ENCODE results near the gene NOP14.
"Not testable (repeated sequence)": the region's sequence is repeated elsewhere in the genome, so short reads cannot be mapped to it uniquely, and the experiment has no call there.

Gene NOP14

DNA sequence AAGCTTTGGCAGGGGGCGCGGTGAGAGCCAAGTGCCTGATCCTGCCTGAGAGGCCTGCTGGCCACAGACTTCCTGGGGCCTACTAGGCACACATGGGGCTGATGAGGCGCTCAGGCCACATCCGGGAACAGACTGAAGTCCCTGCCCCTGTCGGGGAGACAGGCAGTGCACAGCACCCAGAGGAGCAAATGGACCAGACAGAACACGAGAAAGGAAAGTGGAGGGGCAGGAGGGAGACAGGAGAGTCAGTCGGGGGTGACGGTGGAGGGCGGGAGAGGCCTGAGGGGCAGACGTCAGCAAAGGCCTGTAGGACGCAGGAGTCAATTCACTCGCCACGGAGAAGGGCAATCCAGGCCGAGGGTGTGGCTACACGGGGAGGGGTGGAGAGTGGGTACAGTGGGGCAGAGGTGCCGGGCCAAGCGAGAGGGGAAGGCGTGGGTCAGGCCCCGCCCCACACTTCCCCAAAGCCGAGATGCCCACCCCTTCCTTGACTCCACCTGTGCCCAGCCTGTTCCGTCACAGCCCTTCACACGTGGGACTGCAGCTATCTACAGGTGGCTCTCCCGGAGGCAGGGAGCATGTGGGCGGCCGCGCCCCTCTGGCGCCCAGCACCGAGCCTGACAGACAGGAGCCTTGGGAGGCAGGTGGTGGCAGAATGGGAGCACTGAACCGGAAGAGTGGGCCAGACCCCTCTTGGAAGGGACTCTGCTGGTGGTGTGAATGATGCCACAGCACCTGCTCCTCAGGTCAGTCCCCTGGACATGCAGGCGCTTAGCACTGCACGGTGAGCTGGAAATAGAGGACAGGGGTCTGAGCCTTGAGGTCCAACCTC, 20.5 kb downstream of the NOP14 start:
- DNase-seq: no peak

DNA sequence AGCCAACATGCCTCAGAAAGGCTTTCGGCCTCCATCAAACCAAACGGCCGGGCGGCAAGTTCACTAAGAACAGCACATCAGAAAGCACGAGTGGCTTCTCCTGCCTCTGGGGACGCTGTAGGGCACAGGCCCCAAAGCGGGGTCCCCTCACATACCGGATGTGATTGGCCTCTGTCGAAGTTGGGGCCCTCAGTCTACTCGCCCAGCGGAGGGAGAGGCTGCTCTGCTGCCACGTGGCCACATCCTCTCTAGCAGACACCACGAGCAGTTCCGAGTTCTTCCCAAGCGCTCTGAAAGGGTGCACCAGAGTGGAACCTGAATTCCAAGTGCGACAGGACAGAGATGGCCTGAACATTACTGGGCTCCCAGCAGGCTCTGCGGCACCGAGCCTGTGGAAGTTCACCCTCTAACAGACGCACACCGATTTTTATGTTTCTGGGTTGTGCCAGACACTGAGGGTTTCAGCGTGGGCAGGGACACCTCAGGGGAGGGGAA, 21.1 kb downstream of the NOP14 start:
- DNase-seq: no peak

DNA sequence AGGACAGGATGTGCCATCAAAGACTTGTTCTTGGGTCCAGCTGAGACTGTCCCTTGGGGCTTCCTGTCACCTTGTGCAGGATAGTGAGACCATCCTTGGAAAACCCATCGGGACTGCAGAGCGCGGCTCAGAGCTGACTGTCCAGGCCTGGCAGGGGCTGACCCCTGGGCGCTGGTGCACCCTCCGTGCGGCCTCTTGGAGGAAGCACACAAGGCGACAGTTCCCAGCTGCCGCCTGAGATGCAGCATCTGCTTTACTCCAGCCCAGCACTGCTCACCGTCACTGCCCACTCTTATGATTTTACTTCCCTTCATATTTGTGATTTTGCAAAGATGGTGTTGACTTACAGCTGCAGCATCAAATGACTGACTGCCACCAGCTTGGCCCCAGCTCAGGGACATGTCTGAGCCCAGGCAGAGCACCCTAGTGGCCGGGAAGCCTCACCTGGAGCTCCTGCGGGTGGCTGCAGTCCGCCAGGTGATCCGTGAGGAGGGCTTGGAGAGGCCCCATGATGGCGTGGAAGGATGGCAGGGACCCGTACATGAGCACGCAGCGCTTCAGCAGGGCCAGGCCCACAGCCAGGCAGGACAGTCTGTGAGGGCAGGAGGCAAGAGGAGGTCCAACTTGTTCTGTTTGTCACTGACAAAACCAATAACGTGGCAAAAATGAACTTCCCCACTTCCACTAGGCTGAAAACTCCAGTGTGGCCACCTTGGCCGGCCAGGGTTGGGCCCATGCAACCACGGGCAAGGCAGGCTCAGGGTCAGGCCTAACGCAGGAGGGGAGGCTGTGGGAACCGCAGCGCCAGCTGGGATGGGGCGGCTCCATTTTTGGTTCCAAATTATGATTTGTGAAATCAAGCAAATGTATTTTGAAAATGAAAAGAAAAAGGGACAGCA, 21.8 kb downstream of the NOP14 start:
- DNase-seq: no peak

DNA sequence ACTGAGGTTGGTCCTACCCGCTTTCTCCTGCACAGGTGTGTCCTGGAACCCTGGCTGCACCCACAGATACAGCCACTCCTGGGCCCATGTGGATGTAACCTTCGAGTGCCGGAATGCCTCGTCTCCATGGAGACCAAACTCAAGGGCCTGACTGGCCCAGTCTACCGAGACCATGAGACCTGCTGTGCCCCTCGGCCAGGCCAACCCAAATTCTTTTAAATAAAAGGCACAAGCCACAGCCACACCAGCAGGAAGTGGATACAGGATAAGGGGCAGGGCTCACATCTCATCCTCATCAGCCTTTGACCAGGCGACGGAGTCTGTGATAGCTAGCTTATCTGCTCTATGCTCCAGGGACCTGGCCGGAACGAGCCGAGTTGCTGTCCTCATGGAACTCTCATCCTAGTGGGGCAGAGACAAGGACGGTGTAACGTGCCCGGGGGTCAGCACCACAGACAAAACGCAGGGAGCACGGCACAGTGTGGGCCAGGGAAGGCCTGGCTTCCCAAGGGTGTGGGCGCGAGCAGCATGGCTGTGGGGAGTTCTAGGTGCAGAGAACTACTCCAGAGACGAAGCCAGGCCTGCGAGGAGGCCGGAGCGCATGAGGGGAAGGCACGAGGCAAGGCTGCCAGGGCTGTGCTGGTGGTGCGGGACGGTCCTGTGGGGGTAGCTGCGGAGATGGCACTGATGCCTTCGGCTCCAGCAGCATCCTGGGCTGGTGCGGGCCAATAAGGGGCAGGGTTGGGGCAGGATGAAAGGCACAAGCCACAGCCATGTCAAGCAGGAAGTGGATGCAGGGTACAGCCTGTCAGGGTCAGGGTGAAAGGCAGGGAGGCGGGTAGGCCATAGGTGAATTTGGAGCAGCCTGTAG, 22.7 kb downstream of the NOP14 start:
- DNase-seq: no peak

DNA sequence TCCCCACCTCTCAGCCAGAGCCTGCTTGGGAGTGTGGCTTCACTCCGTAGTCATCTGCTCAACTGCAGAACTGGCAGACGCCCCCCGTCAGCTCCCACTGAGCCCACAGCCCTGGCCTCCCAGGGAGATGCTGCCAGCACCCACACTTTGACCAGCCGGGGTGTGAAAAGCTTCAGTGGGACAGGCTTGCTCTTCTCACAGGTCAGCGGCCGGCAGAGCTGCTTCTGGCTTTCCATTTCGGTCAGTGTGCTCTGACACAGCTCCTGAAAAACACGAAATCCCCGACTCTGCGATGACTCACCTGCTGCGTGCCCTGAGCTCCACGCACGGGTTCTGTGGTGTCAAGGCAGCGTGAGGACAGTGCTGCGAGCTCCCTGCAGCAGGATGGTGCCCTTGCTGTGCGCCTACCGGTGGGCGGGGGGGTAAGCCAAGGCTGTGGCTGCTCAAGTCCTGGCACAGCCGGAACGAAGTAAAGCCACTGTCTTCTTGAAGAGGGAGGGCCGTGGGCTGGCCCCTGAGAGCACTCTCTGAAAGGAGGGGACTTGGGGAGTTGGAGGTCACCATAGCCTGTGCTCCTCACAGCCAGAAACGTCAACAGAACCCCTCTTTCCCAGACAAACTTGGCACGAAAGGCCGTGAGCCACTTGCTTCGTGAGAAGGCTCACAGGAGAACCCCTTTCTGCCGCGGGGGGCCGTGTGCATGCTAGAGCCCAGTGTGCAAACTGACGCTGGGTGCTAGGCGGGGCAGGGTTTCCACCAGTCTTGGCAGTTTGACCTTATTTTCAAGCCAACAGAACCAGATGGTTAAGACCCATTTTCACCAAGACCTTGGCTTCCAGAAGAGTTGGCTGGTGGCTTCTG, 23.6 kb downstream of the NOP14 start:
- peak in 1 of 14 donors; percentile 72 for DNase-seq

DNA sequence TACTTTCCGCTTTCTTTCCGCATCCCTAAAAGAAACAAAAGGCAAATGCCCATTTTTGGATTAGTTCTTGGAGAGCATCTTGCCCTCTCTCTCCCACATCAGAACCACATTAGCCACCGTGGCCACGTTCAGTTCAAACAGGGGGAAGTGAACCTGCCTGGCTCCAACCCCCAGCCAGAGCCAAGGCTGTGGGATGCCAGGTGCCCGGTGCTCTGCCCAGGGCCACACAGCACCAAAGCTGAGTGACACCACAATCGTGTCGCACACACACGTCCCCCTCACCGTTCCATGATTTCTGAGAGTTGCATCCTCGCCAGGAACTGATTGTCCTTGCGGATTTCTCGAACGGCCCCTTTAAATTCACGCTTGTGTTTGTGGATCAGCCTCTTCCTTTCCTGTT, 24.3 kb downstream of the NOP14 start:
- no peak for DNase-seq

DNA sequence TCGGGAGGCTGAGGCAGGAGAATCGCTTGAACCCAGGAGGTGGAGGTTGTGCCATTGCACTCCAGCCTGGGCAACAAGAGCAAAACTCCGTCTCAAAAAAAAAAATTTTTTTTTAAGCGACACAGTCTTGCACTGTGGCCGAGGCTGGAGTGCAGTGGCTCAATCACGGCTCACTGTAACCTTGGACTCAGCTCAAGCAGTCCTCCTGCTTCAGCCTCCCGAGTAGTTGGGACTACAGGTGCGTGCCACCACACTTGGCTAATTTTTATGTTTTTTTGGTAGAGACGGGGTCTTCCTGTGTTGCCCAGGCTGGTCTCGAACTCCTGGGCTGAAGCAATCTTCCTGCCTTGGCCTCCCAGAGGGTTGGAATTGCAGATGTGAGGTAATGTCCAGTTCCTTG, 24.8 kb downstream of the NOP14 start:
- DNase-seq: not testable (repeated sequence)

DNA sequence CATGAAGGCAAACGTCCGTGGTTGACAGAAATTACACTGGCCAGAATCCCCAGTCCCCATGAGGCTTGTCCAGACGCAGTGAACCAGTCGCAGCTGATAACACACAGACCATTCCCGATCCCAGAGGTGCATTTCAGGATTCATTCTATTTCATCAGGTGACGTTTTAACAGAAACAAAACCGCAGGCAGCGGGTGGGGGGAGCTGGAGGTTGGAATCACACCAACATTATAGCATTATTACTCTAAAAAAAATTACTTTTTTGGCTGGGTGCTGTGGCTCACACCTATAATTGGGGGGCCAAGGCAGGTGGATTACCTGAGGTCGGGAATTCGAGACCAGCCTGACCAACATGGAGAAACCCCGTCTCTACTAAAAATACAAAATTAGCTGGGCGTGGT, 25.2 kb downstream of the NOP14 start:
- DNase-seq: no peak

DNA sequence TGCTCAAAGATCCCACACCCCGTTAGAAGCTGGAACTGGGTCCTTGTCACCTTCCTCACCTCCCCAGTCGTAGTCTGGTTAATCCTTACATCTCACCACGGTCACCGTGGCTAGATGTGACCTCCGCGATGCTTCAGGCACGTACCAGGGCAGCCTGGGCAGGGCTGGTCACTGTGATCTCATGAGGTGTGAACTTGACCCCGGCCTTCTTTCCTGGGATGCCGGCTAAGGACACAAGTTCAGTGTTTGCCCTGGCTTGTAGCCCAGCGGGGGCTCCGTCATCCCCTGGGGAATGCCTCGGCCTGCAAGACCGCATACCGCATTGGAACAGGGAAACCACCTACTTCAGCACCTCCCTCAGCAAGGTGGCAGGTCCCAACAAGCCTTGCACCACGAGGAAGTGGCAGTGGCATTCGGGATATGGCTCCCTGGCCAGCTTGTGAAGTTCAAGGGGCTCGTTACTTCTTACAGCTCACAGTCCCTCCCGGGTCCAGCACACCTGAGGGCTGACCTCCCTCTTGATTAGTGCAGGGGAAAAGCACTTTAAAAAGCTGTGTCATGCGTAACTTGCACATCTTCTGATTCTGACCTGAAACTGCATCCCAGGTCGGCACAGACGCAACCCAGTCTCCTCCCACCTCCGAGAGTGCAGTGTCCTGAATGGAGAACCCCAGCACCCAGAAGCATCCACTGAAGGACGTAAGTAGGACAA, 25.9 kb downstream of the NOP14 start:
- no peak for DNase-seq

DNA sequence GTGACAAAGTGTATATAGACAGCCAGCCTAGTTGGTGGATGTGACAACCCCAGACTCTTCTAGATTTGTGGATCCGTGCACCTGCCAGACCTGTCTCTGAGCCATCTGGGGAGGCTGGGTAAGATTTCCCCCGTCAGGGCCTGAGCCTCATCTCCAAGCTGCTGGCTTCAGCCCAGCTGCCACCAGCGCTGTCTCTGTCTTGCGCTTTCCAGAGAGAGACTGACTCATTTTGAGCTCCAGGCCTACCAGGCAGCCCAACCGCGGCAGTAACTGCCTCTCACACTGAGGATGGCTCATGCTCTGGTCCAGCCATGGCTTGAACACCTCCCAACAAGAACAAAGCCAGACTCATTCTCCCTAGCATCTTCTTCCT, 26.4 kb downstream of the NOP14 start:
- DNase-seq: peak in 1 of 14 donors; percentile 56

DNA sequence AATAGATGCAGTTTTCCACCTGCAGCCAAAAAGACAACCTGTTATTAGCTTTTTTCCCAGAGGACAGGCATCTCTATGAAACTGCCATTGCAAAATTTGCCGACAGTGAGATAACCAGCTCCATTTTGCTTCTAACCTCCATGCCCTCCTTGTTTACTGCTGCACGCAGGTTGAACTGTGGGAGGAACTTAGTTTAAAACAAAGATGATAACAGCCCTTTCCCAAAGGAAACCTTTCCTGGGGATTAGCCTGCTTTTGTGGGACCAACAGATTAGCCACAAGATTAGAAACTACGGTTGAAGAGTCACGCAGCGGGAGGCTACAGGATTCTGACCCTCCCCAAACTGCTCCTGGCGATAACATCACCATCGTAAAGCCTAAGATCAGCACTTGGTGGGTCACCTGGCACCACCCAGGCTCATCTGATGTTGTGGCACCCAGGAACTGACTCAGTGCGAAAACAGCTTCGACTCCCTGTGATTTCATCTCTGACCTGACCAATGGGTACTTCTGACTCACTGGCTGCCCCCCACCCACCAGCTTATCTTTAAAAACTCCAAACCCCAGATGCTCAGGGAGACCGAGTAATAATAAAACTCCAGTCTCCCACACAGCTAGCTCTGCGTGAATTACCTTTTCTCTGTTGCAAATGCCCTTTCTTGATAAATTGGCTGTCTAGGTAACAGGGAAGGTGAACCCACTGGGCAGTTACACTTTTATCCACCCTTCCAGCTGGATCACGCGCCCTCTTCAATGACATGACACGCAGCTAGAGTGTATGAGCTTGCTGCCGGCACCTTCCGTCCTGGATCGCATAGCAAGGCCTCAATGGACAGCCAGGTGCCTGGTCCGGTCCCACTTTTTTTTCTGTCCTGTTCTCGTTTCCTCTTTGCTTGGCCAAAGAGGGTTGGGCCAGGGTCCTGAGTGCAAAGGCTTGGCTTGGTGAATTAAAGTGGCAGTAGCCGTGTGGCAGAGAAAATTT, 27.2 kb downstream of the NOP14 start:
- no peak for DNase-seq

DNA sequence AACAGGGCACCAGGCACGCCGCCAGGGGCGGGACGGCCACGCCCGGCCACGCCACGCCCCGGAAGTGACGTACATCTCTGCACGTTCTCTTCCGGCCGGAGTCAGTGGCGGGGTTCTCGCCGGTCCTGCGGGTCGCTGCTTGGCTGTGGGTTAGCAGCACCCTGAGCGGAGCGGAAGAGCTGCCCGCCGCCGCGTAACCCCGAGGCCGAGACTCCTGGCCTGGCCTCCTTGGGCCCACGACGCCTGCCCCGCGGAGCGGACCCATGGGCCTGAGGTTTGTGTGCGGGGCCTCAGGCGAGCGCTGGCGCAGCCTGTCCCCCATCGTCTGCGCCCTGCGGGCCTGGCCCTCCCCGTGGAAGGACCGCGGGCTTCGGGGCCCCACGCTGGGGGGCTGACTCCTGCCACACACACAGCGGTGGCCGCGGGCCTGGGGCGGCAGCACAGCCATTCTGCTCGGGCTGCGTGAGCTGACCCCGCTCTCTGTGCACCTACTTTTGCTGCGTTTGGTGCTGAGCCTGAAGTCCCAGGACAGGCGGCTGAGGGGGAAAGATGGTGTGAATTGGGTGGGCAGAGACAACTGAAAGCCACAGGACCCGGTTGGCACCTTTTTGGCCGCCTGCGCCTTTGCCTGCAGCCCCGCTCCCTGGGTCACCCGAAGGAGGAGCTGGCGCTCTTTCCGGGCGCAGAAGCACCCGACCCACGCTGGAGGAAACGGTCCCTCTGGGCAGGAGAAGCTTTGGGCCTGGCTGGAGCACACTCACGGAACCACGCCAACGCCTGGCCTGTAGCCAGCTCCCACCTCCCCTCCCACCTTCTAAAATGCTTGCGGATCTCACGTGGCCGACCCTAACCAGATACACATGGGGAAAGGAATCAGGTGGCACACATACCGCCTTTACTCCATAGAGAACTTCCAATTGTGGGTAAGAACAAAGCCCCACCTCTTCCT, 28.1 kb downstream of the NOP14 start:
- DNase-seq: peak in 13 of 14 donors; percentile 53 to 87 (median 74)

DNA sequence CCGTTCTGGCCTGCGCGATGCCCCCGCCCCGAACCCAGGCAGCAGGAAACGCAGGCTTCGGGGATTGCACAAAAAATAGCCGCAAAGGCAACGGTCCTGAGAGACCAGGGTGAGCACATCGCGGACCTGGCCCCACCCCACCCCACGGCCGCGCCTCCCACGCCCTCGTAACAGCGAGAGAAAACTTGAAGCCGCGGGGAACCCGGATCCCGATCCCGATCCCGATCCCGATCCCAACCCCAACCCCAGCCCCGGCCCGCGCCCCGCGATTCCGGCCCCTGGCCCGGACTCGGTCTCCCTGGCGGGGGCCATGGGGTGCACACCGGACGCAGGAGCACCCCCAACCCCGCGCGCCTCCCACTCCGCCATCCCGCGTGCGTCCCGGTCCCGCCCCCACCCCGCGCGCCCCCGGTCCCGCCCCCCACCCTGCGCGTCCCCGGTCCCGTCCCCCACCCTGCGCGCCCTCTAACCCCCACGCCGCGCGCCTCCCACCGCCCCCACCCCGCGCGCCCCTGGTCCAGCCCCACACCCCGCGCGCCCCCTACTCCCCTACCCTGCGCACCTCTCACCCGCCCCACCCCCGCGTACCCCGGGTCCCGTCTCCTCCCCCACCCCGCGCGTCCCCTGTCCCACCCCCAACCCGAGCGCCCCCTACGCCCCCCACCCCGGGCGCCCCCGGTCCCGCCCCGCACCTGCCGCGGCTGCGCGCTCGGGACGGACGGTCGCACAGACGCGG, 29.0 kb downstream of the NOP14 start:
- no peak for DNase-seq

DNA sequence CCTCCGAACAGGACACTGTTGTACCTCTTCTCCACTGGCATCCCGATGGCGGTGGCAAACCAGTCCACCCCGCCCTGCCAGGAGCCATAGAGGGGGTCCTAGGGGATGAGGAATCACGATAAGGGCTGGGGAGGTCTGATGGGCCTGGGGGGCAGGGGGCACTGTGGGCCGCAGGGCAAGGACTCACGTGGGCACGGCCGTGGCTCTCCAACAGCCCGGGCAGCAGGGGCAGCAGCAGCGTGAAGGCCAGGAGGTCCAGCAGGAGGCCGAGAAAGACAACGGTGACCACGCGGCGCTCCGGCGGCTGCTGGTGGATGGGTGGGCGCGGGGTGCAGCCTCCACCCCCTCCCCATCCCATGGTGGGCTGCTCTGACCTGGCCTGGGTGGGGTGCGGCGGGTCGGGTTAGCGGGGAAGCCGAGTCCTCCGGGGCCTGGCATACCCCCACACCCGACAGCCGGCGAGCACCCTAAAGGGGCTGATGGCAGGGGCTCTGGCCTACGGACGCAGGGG, 29.6 kb downstream of the NOP14 start:
- DNase-seq: peak in 2 of 14 donors; percentile 32 to 43

DNA sequence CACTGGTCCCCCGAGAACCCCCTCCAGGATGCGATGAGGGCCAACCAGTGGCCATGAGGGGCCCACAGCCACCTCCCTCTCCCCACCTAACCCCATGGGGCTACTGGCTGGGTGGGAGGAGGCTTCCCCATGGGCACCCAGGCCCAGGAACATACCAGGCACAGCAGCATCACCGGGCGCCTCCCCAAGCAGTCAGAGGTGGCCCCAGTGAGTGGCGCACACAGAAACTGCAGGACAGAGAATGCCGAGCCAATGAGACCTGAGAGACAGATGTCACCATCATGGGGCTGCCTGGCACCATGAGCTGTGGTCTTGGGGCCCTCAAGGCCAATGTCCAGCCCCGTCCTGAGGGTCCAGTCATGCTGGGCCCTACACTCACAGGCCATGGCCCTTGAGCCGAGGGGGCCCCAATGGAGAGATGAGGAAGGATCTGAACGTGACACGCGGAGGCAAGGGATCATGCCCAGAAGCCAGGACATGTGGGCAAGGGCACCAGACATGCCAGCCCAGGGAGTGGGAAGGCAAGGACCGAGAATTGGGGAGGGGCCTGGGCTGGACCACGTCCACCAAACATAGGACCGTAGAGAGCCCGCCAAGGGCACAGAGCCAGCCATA, 30.1 kb downstream of the NOP14 start:
- peak in 1 of 14 donors; percentile 39 for DNase-seq

DNA sequence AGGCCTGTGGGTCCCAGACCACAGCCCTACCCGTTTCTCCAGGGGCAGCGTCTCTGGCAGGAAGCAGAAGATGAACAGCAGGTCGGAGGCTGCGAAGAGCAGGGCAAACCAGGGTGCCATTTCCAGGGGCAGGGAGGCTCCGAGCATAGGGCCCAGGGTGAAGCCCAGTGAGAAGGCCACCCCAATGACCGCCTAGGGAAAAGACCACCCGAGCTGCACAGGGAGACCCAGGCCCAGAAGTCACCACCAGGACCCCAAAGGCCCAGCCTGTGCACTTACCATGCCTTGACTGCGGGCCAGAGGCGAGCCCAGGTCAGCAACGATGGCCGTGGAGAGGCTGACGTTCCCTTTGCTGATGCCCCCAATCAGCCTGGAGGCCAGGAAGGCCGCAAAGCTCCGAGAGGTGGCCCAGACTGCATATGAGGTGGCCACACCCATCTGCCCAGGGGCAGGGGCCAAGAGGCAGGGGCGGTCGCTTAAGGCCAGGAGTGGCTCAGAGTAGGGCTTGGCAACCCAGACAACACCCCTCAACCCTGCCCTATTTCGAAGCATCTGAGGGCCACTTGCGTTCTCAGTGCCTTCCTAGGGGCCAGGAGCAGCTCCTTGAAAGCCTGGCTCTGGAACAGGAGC, 30.8 kb downstream of the NOP14 start:
- DNase-seq: no peak
